ENCODE results near the gene PATL1.

PATL1 gene

DNA sequence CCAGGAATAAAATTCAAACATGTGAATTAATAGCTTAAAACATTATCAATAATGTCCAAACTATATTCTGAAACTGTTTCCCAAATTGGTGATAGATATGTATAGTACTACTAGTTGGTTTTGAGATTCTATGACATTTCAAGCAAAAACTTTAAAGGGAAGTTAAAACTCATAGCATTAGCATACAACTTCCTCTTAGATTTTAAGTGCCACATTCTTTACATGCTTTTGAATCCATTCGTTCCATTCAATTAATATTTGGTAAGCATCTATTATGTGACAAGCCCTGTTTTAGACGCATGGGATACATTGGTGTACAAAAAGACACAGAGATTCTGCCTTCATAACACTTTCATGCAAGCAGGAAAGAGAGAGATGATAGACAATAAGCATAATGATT is 8.9 kb downstream of the PATL1 start:
- no peak overlapping the region for H3K4me3 ChIP-seq (replicated peaks in 1 of 2; ENCODE audit: low read depth in 2 of 2, low read length in 2 of 2)
- TF ChIP-seq, protein P1, sequence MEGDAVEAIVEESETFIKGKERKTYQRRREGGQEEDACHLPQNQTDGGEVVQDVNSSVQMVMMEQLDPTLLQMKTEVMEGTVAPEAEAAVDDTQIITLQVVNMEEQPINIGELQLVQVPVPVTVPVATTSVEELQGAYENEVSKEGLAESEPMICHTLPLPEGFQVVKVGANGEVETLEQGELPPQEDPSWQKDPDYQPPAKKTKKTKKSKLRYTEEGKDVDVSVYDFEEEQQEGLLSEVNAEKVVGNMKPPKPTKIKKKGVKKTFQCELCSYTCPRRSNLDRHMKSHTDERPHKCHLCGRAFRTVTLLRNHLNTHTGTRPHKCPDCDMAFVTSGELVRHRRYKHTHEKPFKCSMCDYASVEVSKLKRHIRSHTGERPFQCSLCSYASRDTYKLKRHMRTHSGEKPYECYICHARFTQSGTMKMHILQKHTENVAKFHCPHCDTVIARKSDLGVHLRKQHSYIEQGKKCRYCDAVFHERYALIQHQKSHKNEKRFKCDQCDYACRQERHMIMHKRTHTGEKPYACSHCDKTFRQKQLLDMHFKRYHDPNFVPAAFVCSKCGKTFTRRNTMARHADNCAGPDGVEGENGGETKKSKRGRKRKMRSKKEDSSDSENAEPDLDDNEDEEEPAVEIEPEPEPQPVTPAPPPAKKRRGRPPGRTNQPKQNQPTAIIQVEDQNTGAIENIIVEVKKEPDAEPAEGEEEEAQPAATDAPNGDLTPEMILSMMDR (IDR thresholded peaks at IDR 0.05; ENCODE audit: low read depth, low read length): no peak
- no peak for DNase-seq (ENCODE audit: low read depth in 2 of 2)

DNA sequence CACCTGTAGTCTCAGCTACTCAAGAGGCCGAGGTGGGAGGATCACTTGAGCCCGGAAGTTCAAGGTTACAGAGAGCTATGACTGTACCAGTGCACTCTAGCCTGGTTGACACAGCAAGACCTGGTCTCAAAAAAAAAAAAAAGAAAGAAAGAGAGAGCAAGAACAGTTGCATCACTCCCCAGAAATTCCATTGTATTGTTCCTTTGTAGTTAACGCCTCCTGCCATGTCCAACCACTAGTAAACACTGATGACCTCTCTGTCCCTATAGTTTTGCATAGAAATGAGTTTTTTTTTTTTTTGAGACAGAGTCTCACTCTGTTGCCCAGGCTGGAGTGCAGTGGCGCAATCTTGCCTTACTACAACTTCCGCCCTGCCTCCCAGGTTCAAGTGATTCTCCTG is 10.8 kb downstream of the PATL1 start:
- peak in 1 of 2 donors; percentile 53 for DNase-seq (ENCODE audit: low read depth in 2 of 2)
- H3K4me3 ChIP-seq (replicated peaks in 1 of 2; ENCODE audit: low read depth in 2 of 2, low read length in 2 of 2): no peak overlapping the region
- TF ChIP-seq, protein P1 (IDR thresholded peaks at IDR 0.05; ENCODE audit: low read depth, low read length): no peak

DNA sequence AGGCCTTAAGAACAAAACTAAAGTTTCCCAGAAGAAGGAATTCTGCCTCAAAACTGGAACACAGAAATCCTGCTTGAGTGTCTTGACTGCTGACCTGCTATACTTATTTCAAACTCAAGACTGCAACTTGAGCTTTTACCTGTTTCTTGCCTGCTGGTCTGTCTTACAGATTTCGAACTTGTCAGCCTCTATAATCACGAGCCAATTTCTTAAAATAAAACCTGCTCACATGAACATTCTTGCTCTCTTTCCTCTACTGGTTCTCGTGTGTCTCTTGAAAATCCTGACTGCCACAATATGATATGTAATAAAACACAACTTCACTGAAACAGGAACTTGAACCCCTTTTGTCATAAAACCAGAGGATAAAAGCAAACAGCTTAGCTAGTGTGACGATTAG is 13.9 kb downstream of the PATL1 start:
- no peak for DNase-seq (ENCODE audit: low read depth in 2 of 2)
- TF ChIP-seq, protein P1 (IDR thresholded peaks at IDR 0.05; ENCODE audit: low read depth, low read length): no peak
- no peak overlapping the region for H3K4me3 ChIP-seq (replicated peaks in 1 of 2; ENCODE audit: low read depth in 2 of 2, low read length in 2 of 2)

DNA sequence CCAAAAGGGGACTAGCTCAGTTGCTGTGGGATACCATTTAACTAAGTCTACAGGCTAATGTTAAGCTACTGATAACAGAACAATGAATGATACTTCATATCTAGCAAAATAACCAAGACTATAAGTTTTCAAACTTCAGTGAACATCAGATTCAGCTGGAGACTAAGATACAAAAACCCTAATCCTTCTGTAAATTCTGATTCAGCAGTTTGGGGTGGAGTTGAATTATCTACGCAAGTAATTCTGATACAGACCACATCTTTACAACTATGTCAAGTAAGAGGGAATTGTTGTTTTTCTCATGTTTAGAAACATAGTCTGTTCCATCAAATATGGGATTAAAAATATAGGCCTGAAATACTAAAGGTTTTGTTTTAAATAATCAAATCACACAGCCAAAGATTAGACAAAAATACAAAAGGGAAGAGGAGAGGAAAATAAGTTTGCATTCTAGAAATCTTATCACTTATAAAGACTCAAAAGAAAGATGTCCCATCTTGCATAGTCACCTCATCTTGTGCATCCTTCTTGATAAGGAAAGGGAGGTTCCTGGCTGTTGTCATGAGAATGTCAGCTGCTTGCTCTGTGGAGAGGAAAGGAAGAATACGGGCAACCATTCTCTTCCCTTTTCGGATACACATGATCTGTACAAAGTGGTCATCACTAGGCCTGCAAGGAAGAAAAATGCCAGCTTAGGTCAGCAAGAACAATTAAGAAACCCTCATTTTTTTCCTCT is 21.4 kb downstream of the PATL1 start:
- no peak overlapping the region for H3K4me3 ChIP-seq (replicated peaks in 1 of 2; ENCODE audit: low read depth in 2 of 2, low read length in 2 of 2)
- no peak for DNase-seq (ENCODE audit: low read depth in 2 of 2)
- TF ChIP-seq, protein P1 (IDR thresholded peaks at IDR 0.05; ENCODE audit: low read depth, low read length): no peak

DNA sequence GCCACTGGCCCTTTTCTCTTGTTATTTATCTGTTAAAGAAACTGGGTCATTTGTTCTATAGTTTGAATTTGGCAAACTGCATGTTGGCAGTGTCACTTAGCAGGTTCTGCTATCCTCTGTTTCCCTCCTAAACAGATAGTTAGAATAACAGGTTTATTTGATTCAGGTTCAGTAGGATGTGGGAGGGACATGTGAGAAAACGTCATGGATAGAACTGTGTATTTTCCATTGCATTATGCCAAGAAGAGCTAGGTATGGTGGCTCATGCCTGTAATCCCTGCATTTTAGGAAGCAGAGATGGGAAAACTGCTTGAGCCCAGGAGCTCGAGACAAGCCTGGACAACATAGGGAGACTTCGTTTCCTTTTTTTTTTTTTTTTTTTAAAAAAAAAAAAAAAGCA is 24.3 kb downstream of the PATL1 start:
- TF ChIP-seq, protein P1 (IDR thresholded peaks at IDR 0.05; ENCODE audit: low read depth, low read length): no peak
- DNase-seq (ENCODE audit: low read depth in 2 of 2): no peak
- H3K4me3 ChIP-seq (replicated peaks in 1 of 2; ENCODE audit: low read depth in 2 of 2, low read length in 2 of 2): no peak overlapping the region

DNA sequence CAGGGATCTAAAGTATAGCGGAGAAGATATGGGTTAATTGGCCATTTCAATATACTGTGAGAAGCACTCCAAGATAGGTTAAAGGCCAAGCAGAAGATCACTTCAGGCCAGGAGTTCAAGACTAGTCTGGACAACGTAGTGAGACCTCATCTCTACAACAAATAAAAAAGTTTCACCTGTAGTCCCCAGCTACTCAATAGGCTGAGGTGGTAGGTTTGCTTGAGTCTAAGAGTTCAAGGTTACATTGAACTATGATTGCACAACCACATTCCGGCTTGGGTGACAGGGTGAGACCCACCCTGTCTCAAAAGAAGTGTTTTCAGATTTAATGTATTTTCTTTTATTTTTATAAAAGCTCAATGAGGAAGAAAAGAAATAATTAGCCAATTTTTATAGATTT is 25.4 kb downstream of the PATL1 start:
- TF ChIP-seq, protein P1 (IDR thresholded peaks at IDR 0.05; ENCODE audit: low read depth, low read length): no peak
- no peak for DNase-seq (ENCODE audit: low read depth in 2 of 2)
- H3K4me3 ChIP-seq (replicated peaks in 1 of 2; ENCODE audit: low read depth in 2 of 2, low read length in 2 of 2): no peak overlapping the region

DNA sequence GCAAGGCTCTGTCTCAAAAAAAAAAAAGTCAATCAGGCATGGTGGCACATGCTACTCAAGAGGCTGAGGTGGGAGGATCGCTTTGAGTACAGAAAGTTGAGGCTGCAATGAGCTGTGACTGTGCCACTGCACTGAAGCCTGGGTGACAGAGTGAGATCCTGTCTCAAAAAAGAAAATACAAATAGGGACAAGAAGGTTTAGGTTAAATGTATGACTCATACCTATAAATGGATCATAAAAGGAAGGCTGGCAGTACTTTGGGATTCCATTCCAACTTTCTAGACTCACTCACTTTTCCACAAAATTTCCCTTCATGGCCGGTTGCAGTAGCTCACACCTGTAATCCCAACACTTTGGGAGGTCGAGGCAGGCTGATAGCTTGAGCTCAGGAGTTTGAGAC is 27.7 kb downstream of the PATL1 start:
- H3K4me3 ChIP-seq (replicated peaks in 1 of 2; ENCODE audit: low read depth in 2 of 2, low read length in 2 of 2): no peak overlapping the region
- TF ChIP-seq, protein P1 (IDR thresholded peaks at IDR 0.05; ENCODE audit: low read depth, low read length): no peak
- DNase-seq (ENCODE audit: low read depth in 2 of 2): no peak

Data from cardiac fibroblast (primary cell).